SK-N-SH treated with all-trans-retinoic acid at 6 μM for 48 hours (cell line): ENCODE data around the gene LGR5.
A peak's percentile ranks its signal among the peaks of the same experiment; 100 is the strongest.

Experiments used
- GLIS3 ChIP-seq: fragments of 250-450 bp; sonication (Bioruptor Pico); IDR thresholded peaks from 2 replicates; pipeline ENCODE4 v1.5.0; 2020; ENCODE audit warnings: mild to moderate bottlenecking, moderate library complexity
- ISL1 ChIP-seq: fragments of 250-450 bp; sonication (Bioruptor Pico); IDR thresholded peaks from 2 replicates; pipeline ENCODE4 v2.1.2; 2022; ENCODE audit warnings: mild to moderate bottlenecking, moderate library complexity
- OSR1 ChIP-seq: fragments of 250-450 bp; sonication (Bioruptor Pico); IDR thresholded peaks from 2 replicates; pipeline ENCODE4 v1.8.0; 2022; ENCODE audit warnings: moderate library complexity, mild to moderate bottlenecking, inconsistent platforms
- PPARA ChIP-seq: fragments of 250-450 bp; sonication (Bioruptor Pico); IDR thresholded peaks from 2 replicates; pipeline ENCODE4 v1.5.0; 2020; ENCODE audit warnings: mild to moderate bottlenecking, borderline replicate concordance
- RARB ChIP-seq: fragments of 250-450 bp; sonication (Bioruptor Pico); IDR thresholded peaks from 2 replicates; pipeline ENCODE4 v1.8.0; 2021; ENCODE audit warnings: mild to moderate bottlenecking, moderate library complexity
- SNAI2 ChIP-seq: fragments of 250-450 bp; sonication (Bioruptor Pico); IDR thresholded peaks from 2 replicates; pipeline ENCODE4 v1.5.0; 2020; ENCODE audit warnings: mild to moderate bottlenecking, moderate library complexity
- ZFP3 ChIP-seq: fragments of 250-450 bp; sonication (Bioruptor Pico); IDR thresholded peaks from 2 replicates; pipeline ENCODE4 v1.5.0; 2020; ENCODE audit warnings: mild to moderate bottlenecking, moderate library complexity
- ZFP30 ChIP-seq: fragments of 450-650 bp; formaldehyde crosslinking; IDR thresholded peaks from 2 replicates; pipeline ENCODE4 v1.5.0; 2022; ENCODE audit warnings: mild to moderate bottlenecking, moderate library complexity
- ZNF565 ChIP-seq: fragments of 450-650 bp; formaldehyde crosslinking; conservative IDR thresholded peaks from 2 replicates; pipeline ENCODE4 v1.5.0; 2020; ENCODE audit warnings: low read depth, mild to moderate bottlenecking, moderate library complexity
- TF ChIP-seq, protein P1 (sequence below): fragments of 250-450 bp; sonication (Bioruptor Pico); IDR thresholded peaks from 2 replicates; pipeline ENCODE4 v1.5.1; 2021; ENCODE audit warnings: mild to moderate bottlenecking, moderate library complexity
- TF ChIP-seq, protein P2 (sequence below): fragments of 250-450 bp; sonication (Bioruptor Pico); IDR thresholded peaks from 2 replicates; pipeline ENCODE4 v1.8.0; 2021; ENCODE audit warnings: low read depth, mild to moderate bottlenecking, moderate library complexity, borderline replicate concordance
- TF ChIP-seq, protein P3 (sequence below): fragments of 250-450 bp; sonication (Bioruptor Pico); IDR thresholded peaks from 2 replicates; pipeline ENCODE4 v1.8.0; 2020; ENCODE audit warnings: mild to moderate bottlenecking, moderate library complexity, borderline replicate concordance
- TF ChIP-seq, protein P4 (sequence below): fragments of 250-450 bp; sonication (Bioruptor Pico); IDR thresholded peaks from 2 replicates; pipeline ENCODE4 v1.5.1; 2020; ENCODE audit warnings: low read depth, mild to moderate bottlenecking, moderate library complexity

DNA sequence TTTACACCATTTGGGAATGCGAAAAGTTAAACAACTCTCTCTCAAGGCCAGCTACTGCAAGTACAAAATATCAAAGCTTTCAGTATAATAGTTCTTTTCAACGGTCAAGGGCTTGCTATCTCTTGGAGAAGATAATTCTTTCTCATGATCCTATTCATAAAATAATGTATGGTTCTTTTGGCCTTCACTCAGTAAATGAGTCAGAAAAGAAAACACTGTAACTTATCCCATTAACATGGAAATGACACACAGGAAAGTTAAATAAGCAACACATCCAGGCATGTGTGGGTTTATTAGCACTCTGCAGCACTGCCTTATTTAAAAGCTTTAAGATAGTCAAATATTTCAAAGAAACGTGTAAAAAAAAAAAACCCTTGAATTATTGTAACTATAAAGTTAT, 187.2 kb downstream of the LGR5 start:
- TF ChIP-seq GLIS3 (CRISPR knock-in tag) (no peak), PPARA (CRISPR knock-in tag) (no peak), ZNF565 (CRISPR knock-in tag) (no peak), ZFP3 (no peak), RARB (CRISPR knock-in tag) (no peak), SNAI2 (no peak), ZFP30 (CRISPR knock-in tag) (no peak), OSR1 (CRISPR knock-in tag) (no peak), ISL1 (CRISPR knock-in tag) (peak; percentile 82)
- TF ChIP-seq, protein P1, sequence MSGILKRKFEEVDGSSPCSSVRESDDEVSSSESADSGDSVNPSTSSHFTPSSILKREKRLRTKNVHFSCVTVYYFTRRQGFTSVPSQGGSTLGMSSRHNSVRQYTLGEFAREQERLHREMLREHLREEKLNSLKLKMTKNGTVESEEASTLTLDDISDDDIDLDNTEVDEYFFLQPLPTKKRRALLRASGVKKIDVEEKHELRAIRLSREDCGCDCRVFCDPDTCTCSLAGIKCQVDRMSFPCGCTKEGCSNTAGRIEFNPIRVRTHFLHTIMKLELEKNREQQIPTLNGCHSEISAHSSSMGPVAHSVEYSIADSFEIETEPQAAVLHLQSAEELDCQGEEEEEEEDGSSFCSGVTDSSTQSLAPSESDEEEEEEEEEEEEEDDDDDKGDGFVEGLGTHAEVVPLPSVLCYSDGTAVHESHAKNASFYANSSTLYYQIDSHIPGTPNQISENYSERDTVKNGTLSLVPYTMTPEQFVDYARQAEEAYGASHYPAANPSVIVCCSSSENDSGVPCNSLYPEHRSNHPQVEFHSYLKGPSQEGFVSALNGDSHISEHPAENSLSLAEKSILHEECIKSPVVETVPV (CRISPR knock-in tag): no peak
- TF ChIP-seq, protein P2, sequence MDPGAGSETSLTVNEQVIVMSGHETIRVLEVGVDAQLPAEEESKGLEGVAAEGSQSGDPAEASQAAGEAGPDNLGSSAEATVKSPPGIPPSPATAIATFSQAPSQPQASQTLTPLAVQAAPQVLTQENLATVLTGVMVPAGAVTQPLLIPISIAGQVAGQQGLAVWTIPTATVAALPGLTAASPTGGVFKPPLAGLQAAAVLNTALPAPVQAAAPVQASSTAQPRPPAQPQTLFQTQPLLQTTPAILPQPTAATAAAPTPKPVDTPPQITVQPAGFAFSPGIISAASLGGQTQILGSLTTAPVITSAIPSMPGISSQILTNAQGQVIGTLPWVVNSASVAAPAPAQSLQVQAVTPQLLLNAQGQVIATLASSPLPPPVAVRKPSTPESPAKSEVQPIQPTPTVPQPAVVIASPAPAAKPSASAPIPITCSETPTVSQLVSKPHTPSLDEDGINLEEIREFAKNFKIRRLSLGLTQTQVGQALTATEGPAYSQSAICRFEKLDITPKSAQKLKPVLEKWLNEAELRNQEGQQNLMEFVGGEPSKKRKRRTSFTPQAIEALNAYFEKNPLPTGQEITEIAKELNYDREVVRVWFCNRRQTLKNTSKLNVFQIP (CRISPR knock-in tag): no peak
- TF ChIP-seq, protein P3, sequence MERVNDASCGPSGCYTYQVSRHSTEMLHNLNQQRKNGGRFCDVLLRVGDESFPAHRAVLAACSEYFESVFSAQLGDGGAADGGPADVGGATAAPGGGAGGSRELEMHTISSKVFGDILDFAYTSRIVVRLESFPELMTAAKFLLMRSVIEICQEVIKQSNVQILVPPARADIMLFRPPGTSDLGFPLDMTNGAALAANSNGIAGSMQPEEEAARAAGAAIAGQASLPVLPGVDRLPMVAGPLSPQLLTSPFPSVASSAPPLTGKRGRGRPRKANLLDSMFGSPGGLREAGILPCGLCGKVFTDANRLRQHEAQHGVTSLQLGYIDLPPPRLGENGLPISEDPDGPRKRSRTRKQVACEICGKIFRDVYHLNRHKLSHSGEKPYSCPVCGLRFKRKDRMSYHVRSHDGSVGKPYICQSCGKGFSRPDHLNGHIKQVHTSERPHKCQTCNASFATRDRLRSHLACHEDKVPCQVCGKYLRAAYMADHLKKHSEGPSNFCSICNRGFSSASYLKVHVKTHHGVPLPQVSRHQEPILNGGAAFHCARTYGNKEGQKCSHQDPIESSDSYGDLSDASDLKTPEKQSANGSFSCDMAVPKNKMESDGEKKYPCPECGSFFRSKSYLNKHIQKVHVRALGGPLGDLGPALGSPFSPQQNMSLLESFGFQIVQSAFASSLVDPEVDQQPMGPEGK: no peak
- TF ChIP-seq, protein P4, sequence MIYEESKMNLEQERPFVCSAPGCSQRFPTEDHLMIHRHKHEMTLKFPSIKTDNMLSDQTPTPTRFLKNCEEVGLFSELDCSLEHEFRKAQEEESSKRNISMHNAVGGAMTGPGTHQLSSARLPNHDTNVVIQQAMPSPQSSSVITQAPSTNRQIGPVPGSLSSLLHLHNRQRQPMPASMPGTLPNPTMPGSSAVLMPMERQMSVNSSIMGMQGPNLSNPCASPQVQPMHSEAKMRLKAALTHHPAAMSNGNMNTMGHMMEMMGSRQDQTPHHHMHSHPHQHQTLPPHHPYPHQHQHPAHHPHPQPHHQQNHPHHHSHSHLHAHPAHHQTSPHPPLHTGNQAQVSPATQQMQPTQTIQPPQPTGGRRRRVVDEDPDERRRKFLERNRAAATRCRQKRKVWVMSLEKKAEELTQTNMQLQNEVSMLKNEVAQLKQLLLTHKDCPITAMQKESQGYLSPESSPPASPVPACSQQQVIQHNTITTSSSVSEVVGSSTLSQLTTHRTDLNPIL (CRISPR knock-in tag): 0 out of 2 replicates have a peak, but pooled peaks have one; percentile 60
